GM21825 (cell line): Measurements from ENCODE around the gene RPS6KA2.

Source experiments
- ATAC-seq: cut with Tn5 transposase; IDR thresholded peaks from one replicate; pipeline ENCODE4 v1.9.1; 2021; ENCODE audit warnings: mild to moderate bottlenecking, moderate library complexity; ENCODE audit not compliant: unreplicated experiment

The RPS6KA2 gene

DNA sequence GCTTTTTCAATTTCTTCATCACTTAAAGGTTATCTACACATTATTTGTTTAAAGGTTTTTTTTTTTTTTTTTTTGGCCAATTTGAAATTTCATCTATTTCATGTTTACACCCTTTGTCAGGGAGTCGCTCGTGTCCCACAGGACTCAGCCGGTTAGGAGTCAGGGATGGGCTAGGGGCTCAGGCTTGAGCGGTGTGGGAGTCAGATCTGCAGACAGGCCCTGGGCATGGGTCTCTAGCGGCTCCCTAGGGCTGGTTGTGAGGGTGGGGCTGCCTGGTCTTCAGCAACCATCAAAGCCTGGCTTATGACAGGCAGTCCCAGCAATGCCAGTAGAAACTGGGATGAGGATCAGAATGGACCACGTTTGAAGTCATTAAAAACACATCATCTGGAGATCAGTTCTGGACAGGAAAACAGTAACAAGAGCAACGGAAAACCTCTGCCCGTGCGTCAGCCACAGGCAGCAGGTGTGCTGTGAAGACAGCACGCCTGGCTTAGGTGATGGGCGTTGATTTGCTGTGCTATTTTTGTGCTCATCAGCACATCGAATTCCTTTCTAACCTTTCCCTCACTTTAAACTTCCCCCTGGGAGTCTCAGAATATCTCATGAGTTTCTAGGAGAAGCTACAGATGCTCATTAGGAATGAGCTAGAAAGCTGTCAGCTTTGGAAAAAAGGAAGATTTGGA is 153.0 kb downstream of the RPS6KA2 start:
- ATAC-seq, result no peak

GRCh38 chr6:166472636-166473035 is 154.4 kb downstream of the RPS6KA2 start:
- no peak for ATAC-seq

GRCh38 chr6:166471797-166472260 is 155.2 kb downstream of the RPS6KA2 start:
- no peak for ATAC-seq

GRCh38 chr6:166470863-166471410 is 156.1 kb downstream of the RPS6KA2 start:
- no peak for ATAC-seq

- ATAC-seq, result no peak
These were observed 156.8 kb downstream of the RPS6KA2 start for GRCh38 chr6:166470029-166470862.

- no peak for ATAC-seq
These were observed 157.6 kb downstream of the RPS6KA2 start for GRCh38 chr6:166469426-166469961.

DNA sequence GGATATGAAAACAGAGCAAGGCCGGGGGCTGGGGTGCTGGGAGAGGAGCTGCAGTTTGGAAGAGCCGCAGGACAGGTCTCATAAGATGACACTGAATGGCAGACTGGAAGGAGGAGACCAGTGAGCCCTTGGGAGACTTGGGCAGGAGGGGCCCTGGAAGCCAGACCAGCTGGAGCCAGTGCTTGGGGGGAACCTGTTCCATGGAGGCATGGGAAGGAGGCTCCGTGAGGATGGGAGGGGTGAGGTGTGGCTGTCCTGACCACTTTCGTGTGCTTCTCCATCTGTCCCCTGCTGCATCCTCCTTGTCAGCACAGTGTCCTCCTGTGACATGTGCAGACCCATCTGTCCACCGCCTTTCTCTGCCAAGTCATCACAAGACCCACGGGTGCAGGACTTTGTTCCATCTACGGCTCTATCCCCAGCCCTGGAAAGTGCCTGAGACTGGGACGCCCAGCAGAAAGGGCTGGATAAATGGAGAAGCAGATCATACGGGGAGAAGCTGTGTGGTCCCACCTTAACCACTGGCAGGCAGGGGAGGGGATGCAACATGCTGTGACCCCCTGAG is 159.5 kb downstream of the RPS6KA2 start:
- ATAC-seq, result no peak

DNA sequence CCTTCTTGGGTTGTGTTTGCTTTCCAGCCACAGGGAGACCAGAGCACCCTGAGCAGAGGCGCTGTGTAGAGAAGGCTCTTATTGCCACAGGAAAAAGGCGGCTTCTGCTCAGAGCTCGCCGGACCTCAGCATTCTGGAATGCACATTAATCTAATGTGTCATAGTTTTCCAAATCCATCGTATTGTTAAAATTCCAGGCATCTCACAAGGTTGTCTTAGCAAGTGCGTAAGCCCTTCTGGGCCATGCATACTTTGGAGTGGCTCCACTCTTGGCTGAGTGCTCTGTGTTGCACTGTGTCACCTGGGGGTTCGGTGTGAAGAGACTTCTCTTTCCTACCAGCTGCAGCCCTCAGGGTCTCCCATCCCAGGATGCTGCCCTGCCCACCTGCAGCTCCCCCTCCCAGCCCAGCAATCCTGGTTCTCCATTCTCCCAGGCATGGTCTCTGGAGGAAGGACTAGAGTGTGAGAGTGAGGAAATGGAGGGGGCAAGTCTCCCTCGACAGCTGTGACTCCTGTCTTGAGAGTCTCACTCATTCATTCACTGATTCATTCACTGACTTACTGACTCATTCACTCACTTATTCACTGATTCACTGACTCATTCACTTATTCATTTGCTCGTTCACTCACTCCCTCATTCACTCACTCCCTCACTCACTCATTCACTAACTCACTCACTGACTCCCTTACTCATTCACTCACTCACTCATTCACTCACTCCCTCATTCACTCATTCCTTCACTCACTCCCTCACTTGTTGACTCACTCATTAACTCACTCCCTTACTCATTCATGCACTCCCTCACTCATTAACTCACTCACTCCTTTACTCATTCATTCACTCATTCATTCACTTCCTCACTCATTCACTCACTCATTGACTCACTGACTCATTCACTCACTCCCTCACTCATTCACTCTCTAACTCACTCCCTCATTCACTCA is 160.6 kb downstream of the RPS6KA2 start:
- no peak for ATAC-seq

DNA sequence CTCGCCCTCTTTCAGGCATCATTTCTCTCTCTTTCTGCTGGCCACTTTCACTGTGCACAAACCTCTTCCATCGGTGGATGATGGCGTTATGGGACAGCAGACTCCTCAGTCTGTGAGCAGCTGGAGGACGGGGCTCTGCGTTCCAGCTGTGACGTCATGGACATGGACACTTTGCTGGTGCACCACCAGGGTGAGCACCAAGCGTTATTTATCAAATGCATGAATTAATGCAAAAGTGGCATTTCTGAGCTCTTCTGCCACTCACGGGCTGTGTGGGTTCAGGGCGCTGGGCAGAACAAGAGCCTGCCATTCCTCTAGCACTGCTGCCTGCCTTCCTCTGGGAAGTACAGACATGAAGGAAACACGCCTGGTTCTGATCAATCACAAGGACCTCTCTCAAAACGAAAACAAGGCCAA is 161.4 kb downstream of the RPS6KA2 start:
- ATAC-seq, result no peak

GRCh38 chr6:166465003-166465399 is 162.1 kb downstream of the RPS6KA2 start:
- ATAC-seq, result no peak

- ATAC-seq, result no peak
These were observed 162.7 kb downstream of the RPS6KA2 start for GRCh38 chr6:166464068-166465002.

- no peak for ATAC-seq
These were observed 163.5 kb downstream of the RPS6KA2 start for GRCh38 chr6:166463359-166464067.

DNA sequence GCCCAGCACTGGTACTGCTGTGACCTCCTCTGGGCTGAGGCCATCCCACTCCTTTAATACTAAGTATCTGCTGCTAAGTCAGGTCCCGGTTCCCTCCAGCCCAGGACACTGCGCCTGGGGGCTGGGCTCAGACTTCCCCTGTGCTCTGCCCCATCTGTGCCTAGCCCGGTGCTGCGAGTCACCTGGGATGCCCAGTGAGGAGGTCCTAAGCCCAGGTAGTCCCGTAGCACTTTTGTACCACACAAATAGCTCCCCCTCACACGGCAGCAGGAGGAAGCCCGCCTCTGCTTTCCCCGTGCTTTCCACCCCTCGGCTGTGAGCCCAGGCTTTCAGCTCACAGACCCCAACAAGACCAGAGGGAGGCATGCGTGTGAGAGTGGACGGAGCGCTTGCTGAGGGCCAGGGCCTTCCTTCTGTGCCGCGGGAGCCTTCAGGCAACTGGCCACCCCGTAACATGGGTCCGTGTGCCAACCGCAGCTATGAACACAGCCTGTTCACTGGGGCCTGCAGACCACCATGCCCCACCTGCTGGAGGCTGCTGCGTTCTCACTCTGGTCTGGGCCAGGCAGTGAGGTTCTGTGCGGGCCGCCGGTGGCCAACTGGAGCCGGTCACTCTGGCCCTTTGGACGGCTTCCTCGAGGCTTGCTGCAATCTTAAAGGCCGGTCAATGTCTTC is 164.5 kb downstream of the RPS6KA2 start:
- ATAC-seq, result no peak

DNA sequence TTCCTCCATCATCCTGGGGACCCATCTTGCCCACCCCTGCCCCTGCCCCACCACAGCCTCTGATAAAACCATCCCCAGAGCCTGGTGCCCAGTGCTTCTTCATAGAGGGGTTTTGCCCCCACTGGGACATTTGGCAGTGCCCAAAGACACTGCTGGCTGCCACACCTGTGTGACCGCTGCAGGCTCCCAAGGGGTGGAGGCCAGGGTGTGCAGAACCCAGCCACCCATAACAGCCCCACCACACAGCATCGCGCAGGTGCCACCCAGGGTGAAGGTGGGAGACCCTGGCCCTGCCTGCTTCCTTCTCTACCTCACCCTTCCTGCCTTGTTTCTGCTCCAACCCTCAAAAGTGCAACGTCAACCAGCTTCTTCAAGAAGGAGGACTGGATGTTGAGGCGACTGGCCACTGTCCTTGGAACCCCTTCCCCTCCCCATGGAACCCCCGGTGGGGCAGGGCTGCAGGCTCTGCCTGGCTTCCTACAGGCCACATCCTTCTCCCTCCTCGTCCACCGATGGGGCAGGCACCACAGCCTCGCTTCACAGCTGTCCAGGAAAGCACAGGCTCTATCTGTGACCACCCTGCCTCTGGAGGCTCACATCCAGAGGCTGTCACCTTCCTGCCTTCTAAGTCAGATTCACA is 165.1 kb downstream of the RPS6KA2 start:
- ATAC-seq, result no peak

DNA sequence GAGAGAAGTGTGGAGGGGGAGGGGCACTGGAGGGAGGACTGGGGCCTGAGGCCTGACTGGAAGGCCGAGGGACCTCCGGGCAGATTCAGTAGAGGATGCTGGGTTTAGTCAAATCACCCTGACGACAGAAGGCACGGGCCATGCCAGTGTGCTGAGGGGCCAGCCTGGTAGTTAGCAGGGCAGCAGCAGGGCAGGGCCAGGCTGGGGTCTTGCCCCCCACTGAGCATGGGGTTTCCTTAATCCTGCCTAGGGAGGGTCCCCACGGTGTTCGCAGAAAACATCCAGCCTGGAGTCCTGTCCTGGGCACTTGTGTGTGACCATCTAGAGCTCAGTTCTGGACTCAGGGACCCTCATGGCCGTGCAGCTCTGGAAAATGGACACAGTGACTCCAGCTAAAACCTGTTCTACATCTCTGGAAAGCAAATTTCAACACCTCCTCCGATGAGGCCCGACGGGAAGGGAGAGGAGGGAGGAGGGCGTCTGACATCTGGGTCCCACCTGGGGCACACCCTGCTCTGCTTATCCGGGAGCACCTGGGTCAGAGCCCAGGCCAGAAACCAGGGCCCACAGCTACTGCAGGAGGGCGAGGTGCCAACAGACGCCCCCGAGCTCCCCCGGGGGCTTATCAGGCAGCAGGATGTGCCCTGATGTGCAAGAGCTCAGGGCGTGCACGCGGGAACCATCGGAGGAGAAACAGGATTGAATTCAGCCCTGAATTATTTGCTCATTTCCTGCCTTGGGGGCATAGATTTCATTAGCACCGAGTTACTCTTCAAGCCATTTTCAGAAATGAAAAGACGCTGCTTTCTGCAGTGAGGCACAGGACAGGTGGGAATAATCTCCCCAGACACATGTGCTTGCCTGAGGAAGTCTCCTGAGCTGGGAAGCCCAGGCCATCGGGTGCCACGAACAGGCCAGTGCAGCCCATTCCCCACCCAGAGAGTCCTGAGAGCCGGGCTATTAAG is 166.3 kb downstream of the RPS6KA2 start:
- no peak for ATAC-seq

DNA sequence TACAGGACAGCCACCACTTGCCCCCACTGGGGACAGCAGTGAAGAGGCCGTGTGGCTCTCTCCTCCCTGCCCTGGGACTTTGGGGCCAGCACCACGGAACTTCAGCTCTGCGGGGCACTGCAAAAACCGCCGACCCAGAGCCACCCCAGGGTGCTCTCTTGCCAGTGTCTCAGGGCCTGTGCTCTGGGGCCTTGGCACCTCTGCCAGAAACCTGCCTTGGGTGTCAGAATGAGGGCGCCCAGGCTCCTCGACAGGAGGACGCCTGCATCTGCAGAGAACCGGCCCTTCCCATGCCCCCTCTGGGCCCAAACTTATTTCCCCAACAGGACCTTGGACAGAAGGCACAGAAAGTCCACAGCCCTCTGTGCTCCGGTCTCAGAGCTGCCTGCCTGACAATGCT is 167.1 kb downstream of the RPS6KA2 start:
- ATAC-seq, result no peak
